NCI-H128 (cell line): ENCODE results near the gene KIF21A.

Experiments
- DNase-seq: peaks from one replicate; lab custom pipeline; 2025; ENCODE audit not compliant: unreplicated experiment; lab: John Stamatoyannopoulos, UW

The KIF21A gene

GRCh38 chr12:39431797-39432196, 11.1 kb downstream of the KIF21A start:
- DNase-seq, result no peak

DNA sequence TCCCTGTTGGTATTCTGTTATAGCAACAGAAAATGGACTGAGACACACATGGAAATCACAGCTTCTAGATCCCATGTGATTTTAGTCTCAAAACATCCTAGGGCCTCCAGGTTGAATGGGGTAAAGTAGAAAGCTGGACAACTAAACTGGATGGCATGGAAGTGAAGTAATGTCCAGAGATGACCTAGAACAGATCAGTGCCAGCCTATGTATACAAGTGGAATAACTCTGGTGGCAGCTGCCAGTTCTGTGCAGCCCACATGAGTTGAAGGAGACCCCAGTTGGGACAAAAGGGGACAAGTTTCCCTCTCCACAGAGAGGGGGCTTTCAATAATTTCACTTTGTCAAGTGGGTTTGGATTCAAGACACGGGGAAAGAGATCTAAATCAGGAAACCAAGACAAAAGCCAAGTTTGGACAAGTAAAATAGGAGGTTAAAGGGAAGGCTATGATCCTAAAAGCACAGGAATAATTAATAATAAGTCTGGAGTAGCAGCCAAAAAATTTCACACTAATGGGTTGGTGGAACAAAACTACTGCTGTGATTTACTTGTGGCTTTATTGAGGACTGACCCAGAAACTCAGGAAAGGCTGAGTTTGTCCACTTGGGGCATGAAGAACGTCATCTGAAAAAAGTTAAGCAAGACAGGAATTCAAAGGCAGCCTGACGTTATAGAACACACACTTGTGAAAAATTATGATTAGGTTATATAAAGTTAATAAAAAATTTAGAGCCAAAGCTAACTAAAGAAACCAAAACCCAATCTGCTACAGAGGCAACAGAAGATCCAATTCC, 11.7 kb downstream of the KIF21A start:
- no peak for DNase-seq

- no peak for DNase-seq
Observed at GRCh38 chr12:39429809-39430208, 13.1 kb downstream of the KIF21A start.

GRCh38 chr12:39427360-39427808, 15.5 kb downstream of the KIF21A start:
- DNase-seq, result no peak

- DNase-seq, result no peak
Observed at GRCh38 chr12:39426636-39427240, 16.2 kb downstream of the KIF21A start.

- no peak for DNase-seq
Observed at GRCh38 chr12:39420043-39420442, 22.9 kb downstream of the KIF21A start.

GRCh38 chr12:39419471-39419870, 23.4 kb downstream of the KIF21A start:
- DNase-seq, result no peak

GRCh38 chr12:39417916-39418315, 25.0 kb downstream of the KIF21A start:
- DNase-seq, result no peak

- DNase-seq, result no peak
Observed at GRCh38 chr12:39413836-39414771, 28.8 kb downstream of the KIF21A start.

- no peak for DNase-seq
Observed at GRCh38 chr12:39412210-39412609, 30.7 kb downstream of the KIF21A start.

DNA sequence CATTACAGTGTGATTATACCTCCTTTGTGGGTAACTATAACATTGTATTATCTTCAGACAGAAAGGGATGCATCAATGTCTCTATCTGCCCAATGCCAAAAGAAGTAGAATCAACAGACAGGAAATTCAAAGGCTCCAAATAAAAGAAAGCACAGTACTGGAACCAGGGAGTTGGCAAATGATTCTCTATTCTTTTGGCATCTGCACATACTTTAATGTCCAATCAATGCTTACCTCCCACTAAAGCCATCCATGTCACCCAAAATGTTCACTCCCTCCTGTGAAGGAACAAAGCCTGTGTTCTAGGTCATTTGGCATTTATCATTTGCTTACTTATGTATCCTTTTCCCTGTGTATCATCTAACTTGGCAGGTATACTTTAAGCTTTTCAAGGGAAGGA, 36.7 kb downstream of the KIF21A start:
- no peak for DNase-seq

- DNase-seq, result no peak
Observed at GRCh38 chr12:39405580-39405979, 37.3 kb downstream of the KIF21A start.

- DNase-seq, result no peak
Observed at GRCh38 chr12:39404000-39404399, 38.9 kb downstream of the KIF21A start.

GRCh38 chr12:39403376-39403775, 39.5 kb downstream of the KIF21A start:
- no peak for DNase-seq

DNA sequence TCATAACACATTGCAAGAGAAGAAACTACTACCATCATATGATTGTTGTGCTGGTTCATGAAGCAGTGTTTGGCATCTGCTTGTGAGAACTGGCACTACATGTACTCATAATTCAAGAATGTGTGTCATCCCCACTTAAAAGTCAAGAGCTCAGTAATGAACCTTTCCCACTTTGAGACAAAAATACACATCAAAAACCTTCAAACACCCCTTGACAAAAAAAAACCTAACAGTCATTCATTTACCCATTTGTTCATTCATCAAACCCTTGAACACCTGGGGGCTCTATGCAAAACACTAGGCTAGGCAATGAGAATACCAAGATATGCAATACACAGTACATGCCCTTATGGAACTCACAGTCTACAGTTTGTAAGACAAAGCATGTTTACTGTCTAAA, 40.0 kb downstream of the KIF21A start:
- no peak for DNase-seq

DNA sequence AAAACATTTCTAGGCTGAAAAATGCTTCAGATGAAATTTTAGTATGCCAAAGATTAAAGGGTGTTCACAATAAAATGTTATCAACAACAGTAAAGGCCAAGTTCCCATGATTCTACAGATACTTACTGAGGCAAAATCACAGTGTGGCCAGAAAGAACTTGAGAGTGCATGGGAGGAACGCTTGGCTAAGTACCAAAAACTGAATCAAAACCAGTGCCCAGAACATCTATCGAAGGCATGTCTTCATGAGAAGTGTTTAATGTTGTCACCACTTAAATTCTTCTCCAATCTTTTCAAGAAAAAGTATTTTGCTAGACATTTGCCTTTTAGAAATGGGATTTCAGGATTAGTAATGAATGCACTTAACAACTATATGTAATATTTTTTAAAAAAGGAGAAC, 41.5 kb downstream of the KIF21A start:
- DNase-seq, result no peak

DNA sequence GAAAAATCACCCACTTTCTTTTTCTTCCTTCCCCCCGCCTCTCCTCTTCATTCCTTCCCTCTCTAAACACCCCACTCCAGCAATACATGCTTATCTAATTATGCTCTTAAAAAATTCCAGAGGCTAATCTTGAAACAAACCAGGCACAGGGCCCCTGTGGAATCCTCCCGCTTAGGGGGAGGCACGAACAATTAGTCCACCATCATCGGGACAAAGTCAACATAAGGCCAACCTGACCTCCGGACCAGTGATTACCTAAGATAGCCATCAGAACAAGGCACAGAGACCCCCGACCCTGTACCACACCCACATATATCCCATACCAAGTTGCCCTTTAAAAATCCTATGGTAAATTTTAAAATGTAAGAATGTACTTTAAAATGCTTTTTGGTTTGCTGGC, 47.1 kb downstream of the KIF21A start:
- DNase-seq, result no peak

DNA sequence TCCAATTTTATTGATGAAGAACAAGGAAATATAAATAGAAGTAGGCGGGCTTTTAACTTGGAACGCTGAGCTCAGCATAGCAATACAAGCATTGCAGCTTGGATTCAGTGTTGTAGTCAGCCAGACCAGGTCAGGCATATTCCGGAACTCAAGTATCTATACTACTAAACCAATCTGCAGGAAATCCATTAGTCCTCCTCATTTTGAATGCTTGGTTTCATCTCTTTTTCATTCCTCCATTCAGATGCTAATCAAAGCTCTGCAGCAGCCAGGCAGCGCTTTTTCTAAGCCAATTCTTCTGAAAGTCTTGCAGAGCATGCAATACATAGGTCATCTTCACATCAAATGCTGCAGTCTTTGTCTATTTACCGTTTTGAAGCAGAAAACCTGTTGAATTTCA, 49.0 kb downstream of the KIF21A start:
- no peak for DNase-seq

GRCh38 chr12:39393179-39393578, 49.7 kb downstream of the KIF21A start:
- DNase-seq, result no peak

GRCh38 chr12:39392154-39392925, 50.6 kb downstream of the KIF21A start:
- DNase-seq, result no peak

DNA sequence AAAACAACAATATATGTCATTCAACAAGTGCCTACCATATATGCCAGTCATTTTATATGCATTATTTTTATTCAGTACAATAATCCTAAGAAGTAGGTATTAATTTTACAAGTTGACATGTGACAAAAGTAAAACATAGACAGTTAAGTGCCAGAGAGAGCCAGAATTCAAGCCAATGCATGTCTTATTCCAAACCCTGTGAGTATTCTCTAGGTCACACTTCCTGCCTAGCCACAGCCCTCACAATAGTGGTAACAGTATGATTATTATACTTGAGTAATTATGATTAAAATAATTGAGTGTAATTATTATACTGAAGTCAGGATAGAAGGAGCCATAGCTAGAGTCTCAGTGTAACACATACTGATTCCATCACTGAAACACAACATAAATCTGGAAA, 52.2 kb downstream of the KIF21A start:
- no peak for DNase-seq
